GM12801 (cell line): Measurements from ENCODE around the gene NDUFB3.

Source experiments
- CTCF ChIP-seq: IDR thresholded peaks from one replicate; pipeline ENCODE4 v1.5.1; 2011; ENCODE audit warnings: control low read depth; ENCODE audit not compliant: insufficient read length; ENCODE audit errors: extremely low read depth

The NDUFB3 gene

DNA sequence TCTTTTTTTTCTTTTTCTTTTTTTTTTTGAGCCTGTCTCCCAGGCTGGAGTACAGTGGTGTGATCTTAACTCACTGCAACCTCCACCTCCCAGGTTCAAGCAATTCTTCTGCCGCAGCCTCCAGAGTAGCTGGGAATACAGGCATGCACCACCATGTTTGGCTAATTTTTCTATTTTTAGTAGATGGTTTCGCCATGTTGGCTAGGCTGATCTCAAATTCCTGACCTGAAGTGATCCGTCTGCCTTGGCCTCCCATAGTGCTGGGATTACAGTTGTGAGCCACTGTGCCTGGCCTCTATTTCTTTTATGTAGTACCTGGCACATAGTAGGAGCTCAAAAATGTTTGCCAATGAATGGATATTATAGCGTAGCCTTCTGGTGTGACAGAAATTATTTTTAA, 37.4 kb downstream of the NDUFB3 start:
- no peak for TF ChIP-seq CTCF

- TF ChIP-seq CTCF: no peak
Measured at GRCh38 chr2:201110615-201111014, 38.8 kb downstream of the NDUFB3 start.

GRCh38 chr2:201111096-201111495, 39.3 kb downstream of the NDUFB3 start:
- TF ChIP-seq CTCF: no peak

GRCh38 chr2:201114350-201114749, 42.5 kb downstream of the NDUFB3 start:
- TF ChIP-seq CTCF: no peak

- no peak for TF ChIP-seq CTCF
Measured at GRCh38 chr2:201114846-201115245, 43.0 kb downstream of the NDUFB3 start.

DNA sequence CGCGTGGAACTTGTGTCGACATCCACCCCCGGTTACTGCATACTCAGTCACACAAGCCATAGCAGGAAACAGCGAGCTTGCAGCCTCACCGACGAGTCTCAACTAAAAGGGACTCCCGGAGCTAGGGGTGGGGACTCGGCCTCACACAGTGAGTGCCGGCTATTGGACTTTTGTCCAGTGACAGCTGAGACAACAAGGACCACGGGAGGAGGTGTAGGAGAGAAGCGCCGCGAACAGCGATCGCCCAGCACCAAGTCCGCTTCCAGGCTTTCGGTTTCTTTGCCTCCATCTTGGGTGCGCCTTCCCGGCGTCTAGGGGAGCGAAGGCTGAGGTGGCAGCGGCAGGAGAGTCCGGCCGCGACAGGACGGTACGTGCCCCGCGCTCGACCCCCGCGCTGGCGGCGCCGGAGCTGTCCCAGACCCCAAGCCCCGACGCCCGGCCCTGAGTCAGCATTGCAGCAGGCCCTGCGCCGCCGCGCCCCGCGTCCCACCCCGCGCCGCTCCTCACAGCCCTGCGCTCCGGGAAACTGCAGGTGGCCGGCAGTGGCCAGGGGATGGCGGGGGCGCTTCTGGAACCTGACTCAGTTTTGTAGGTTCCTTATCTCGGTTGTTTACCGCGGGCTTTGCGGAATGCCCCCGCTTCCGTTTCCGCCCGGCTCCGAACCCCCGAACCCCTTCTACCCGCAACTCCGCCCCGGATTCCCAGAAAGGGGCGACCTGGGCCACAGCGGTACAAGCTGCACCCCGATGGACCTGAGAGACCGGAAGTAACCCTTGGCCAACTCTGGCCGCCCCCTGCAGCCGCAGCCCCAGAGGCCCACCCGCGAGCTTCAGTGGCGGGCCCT, 44.5 kb downstream of the NDUFB3 start, which contains the start of gene CFLAR:
Gene CFLAR, plus strand, starts transcription at position 50 of the 844 bp plus-strand sequence. CDS start 13,702 bp downstream, outside the sequence.
- no peak for TF ChIP-seq CTCF

DNA sequence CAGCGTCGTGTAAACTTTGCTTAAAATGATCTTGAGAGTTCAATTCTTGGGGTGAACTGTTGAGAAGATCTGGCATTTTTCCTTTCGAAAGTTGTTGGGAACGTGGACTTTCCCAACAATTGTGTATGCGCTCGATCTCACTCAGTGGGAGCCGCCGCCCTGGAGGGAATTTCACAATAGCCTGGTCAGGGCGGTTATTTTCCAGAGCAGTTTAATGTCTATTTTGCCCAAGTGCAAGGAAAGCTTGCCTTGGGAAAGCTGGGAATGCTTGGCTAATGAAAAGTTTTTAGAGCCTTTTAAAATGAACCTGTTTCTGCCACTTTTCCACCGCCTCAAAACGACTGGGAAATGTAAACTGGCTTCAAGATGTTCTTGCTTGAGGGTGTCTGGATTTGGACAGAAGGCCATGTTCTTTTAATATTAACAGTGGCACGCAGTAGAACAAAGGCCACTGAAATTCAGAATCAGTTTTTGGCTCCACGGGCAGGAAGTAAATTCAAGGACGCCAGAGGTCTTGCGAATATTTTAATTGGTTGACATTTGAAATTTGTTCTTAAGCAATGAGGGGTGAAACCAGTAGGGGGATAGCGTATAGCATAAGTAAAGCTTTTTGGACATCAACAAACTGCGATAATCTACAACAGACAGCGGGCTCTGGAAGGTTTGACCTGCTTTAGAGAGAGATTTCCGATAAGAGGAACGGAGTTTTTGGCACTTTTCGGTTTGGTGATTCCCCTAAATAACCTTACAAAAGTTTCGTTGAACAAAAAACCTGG, 45.3 kb downstream of the NDUFB3 start:
- no peak for TF ChIP-seq CTCF
